Stimulated activated CD4-positive, alpha-beta T cell treated with anti-CD3 and anti-CD28 coated beads, Interleukin-1b, Interleukin-23, amount 100 ng/mL, for 1 hour (primary cell): ENCODE measurements around the gene KHSRP.

Source experiments
- DNase-seq, 2 donors: peaks; one replicate each; pipeline ENCODE4 v3.0.0-alpha.2; 2020; ENCODE audit warnings: low read depth in 2 of 2

The KHSRP gene

DNA sequence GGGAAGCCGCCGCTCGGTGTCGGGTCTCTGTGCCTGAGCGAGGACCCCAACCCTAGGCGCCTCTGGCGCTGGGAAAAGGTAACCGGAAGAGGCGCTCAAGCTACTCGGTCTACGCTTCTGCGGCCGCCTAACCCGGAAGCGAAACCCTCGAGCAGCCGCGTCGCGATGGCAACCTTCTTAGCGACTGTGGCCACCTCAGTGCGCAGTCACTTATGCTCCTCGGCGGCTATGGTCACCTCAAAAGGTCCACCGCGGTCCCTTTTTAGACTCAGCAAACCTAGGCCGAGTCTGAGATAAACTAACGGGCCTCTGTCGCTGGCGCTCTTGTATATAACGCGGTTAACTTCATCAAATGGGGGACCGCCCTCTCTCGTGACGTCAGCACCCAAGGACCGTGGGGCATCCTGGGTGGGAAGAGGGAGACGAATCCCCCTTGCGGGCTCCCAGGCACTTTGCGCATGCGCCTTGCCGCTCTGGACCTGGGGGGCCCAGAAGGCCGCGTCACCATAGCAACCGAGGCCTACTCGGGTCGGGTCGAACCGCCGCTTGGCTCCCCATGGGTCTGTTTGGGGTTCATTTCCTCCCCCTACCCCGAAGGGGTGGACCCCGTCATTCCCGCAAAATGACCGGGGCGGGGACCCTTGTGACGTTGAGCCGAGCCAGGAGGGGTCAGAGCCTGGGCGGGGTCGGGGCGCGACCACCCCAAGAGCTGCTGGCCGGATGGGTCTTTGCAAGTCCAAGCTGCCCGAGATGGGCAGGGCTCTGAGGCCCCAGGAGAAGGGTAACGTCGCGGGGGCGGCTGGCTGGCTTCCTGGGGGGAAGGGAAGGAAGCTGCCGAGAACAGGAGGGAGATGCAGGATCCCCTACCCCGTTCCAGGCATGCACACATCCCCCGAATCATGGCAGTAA is 31.3 kb downstream of the KHSRP start, which contains the start of gene GTF2F1:
TSS of gene GTF2F1 (minus strand) at position 91 of the 909 bp plus-strand sequence. CDS start 169 bp downstream, outside the sequence.
- DNase-seq: peak; percentile 73 to 88

DNA sequence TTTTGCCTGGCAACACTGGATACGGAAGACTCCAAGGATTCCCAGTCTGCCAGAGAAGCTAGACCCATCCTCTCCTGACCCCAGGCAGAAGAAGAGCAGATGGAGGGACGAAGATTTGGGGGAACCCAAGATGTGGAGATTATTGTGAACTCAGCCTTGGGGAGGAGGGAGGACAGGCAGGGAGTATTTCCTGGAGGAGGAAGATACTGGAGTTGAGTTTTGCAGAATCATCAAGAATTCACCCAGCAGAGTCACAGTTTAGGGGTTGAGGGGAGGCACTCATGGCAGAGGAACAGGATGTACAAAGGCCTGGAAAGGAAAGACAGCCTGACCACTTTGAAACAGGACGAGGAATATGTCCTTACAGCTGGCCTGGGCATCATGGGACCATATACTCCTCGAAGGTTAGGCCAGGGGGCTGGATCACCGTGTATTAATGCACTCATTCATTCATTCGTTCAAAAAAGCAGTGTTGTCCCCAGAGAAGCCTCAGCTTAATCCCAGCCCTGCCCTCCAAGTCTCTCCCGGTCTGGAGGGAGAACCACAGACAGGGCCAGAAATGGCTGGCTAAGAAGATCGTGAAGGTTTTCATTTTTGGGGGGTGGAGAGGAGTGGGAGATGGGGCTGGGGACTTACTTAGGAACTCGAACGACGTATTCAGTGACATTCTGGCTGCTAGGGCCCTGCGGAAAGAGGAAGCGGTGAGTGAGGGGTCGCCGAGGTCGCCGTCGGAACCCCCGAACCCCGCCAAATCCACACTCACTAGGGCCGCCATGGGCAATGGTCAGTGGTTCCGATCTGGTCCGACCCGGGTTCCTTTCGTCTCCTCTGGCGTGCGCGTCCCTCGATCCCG is 32.2 kb downstream of the KHSRP start:
- no peak for DNase-seq

DNA sequence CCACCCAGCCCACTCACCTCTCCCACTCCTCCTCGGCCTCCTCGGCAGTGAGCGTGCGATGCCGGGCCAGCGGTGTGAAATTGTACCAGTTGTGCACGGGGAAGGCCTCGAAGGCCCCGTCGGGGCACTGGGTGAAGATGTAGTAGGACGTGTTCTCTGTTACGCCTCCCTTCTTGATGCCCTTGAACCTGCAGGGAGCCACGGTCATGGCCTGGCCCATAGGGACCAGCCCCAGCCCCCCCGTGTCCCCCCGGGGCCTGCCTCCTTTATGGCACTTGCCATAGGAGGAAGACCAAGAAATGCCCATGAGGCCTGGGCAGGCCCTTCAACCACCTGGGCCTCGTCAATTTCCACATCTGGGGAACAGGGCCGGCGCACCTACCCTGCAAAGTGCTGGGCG is 37.2 kb downstream of the KHSRP start:
- no peak for DNase-seq

DNA sequence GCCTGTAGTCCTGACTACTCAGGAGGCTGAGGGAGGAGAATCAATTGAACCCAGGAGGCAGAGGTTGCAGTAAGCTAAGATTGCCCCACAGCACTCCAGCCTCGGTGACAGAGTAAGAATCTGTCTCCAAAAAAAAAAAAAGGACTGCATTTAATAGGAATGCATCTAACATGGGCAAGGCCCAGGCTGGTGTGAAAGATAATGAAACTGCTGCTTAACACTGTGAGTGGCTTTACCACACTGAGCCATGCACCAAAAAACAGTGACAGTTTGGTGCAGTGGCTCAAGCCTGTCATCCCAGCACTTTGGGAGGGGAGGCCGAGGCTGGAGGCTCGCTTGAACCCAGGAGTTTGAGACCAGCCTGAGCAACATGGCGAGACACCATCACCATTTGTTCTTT is 40.2 kb downstream of the KHSRP start:
- no peak for DNase-seq

DNA sequence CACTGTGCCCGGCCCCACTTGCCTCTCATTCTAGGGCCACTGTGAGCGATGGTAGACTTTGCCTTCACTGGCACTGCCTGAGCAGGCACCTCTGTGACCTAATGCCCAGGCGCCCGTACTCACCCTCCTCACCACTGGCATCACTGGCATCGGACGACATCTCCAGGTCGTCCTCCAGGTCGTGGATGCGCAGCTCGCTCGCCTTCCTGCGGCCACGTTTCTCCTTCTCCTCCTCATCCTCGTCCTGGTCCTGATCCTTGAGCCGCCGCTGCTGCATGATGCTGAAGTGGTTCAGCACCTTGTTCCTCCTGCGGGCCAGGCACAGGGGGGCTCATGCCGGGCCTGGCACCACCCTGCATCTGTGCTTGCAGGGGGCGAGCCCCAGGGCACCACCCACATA is 41.4 kb downstream of the KHSRP start:
- no peak for DNase-seq

DNA sequence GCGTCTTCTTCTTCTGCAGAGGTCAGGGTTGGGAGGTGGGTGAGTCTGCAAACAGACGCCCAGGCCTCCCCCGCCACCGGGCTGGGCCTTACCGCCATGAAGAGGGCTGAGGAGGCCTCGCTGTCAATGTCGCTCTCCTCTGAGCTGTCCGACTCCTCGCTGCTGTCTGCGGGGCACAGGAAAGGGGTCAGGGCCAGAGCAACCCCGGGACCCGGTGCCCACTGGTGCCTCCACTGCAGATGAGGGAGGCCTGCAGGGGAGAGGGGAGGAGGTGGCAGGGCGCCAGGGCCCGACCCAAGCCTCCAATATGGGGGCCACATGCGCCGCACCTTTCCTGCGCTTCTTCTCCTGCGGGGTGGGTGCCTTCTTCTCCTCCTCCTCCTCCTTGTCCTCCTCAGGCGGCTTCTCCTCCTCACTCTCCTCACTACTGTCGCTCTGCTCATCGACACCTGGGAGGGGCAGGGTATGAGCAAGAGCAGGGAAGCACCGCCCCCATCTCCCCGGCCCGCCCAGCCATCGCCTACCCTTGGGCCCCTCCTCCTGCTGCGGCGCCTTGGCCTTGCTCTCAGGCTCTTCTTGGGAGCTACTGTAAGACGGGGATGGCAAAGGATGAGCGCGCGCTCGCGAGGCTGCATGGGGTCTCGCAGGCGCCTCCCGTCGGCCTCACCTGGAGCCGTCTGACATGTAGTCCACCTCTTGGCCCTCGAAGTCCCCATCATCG is 43.4 kb downstream of the KHSRP start:
- DNase-seq: no peak

DNA sequence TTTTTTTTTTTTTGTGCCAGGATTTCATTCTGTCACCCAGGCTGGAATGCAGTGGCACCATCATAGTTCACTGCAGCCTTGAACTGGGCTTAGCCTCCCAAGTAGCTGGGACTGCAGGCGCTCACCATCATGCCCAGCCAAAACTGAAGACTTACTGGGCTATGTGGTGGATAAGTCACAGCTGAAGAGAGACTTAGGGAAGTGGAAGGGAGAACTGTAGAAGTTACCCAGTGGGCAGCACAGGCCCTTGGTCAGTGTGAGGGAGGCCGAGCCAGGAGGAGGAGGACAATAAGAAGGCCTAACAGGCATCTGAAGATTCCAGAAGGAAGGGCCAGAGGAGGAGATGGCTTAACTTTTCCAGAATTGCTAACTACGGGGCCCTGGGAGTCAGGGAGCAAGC is 44.9 kb downstream of the KHSRP start:
- no peak for DNase-seq

DNA sequence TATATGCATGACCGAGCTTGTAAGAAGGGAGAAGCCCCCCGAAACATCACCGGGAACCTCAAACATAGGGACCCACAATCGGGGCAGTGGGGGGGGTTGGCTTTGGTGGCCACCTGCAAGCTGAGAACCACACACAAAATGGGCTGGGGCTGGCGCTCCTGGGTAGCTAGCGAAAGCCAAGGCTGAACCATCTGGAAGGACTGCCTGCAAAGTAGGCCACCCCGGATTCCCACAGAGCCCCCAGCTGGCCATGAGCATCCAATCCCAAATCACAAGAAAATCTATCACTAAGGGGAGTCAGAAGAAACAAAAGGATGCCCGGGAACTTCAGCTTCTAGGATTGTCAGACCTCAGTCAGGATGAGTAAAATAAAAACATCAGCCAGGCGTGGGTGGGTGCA is 46.1 kb downstream of the KHSRP start:
- no peak for DNase-seq

DNA sequence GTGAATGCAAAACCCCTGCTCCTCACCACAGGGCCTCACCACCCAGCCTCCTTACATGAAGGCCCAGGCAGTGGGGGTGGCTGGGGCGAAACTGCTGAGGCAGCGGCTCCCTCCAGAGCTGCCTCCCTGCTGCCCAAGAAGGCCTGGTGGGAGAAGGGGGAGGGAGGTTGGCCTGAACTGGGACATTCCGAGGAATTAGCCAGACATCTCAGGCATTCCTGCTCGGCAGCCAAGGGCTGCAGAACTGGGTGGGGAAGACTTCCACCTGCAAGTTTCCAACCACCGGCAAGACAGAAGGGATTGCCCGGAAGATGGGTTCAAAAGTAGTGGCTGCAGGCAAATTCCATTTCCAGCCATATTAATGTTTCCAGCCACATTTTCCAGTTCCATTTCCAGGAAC is 46.6 kb downstream of the KHSRP start:
- no peak for DNase-seq

DNA sequence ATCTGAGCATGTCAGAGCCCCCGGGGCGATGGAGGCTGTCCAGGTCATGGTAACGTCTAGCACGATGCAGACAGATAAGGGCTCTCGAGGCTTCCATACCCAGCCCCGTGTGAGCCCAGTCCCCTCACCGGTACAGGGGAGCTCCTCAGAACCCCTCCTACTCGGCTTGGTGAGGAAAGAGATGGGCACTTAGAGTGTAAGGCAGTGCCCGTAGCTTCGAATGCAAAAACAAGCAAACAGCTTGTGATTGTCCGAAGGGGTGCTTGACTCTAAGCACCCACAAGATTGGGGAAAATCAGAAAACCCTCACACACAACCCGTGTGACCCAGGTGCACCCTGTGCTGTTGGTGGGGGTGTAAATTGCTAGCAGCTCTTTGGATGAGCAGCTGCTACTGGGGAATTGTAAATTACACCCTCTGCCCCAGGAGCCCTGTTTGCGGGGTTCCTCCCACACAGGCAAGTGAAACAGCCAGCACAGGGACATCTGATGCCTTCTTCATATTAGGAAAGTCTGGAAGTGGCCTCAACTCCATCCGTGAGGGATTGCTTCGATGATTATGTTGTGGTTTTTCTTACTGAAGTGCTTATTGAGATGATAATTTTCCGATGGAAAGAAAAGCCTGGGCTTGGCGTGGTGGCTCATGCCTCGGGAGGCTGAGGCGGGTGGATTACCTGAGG is 48.0 kb downstream of the KHSRP start:
- DNase-seq: no peak

DNA sequence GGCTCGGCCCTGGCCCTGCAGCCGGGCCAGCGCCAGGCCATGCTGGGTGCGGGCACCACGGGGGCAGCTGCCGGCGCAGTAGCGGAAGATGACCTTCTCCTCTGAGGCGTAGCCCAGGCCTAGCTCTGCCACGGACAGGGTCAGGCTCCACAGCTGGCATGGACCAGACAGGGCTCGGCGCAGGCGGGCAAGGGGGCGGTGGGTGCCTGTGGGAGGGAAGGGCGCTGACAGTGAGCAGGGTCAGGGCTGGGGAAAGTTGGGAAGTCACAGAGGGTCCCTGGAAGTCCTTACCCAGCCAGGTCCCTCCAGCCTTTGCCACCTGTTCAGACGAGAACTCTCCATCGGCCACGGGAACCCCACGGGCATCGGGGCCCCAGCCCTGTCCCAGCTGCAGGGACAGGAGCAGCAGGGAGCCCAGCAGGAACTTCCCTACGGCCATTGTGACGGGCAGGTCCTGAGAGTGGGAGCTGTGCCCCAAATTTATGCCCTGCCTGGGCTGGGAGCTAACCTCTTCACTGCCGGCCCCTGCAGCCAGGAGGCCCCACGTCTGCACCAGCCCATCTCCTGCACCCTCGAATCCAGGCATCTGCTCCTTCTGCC is 49.1 kb downstream of the KHSRP start, which contains the start of gene PSPN:
TSS of gene PSPN (minus strand) at position 523 of the 600 bp plus-strand sequence. CDS start at position 439, 84 bp downstream.
- DNase-seq: no peak

DNA sequence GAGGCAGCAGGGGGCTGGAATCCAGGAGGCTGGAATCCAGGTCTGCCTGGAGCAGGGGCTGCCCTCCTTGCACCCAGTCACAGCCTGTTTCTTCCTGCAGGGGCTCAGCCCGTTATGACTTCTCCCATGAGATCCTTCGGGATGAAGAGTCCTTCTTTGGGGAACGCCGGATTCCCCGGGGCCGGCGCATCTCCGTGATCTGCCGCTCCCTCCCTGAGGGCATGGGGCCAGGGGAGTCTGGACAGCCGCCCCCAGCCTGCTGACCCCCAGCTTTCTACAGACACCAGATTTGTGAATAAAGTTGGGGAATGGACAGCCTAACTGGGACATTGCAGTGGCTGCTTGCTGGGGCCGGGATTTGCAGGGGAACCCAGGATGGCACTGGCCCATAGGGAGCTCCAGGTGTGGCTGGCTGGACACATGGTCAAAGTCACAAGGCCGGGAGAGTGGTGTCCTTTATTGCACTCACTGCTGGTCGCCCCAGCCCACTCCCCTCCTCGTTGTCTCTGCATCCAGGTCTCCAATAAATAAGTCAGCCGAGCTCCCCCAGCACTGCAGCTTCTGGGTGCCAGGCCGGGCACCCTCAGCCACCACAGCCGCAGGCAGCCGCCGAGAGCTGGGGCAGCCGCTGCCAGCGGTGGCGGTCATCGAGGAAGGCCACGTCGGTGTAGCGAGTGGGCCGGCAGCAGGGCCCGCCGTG is 49.8 kb downstream of the KHSRP start:
- no peak for DNase-seq

DNA sequence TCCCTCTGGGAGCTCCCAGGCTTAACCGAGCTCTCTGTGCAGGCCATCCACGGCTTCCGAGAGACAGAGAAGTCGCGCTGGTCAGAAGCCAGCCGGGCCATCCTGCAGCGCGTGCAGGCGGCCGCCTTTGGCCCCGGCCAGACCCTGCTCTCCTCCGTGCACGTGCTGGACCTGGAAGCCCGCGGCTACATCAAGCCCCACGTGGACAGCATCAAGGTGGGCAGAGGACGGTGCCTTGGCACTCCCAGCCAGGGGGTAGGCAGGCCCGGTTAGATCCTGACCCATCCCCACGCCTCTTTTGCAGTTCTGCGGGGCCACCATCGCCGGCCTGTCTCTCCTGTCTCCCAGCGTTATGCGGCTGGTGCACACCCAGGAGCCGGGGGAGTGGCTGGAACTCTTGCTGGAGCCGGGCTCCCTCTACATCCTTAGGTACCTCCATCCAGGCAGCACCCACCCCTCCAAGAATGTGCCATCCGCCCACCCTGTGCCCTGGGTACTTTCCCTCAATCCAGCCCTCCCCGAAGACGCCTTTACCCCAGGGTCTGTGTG is 50.4 kb downstream of the KHSRP start:
- DNase-seq: no peak

DNA sequence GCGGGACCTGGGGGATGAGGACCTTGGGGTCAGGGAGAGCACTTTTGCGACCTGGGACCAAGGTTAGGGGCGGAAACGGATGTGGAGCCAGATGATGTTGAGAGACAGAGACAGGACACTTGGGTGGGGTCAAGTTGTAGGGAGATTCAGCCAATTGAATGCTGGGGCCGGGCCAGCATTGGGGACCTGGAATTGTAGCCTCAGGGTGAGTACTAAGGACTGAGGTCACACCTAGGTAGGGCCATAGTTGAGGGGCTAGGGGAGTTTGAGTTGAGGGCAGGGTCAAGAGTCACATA is 50.9 kb downstream of the KHSRP start:
- no peak for DNase-seq

DNA sequence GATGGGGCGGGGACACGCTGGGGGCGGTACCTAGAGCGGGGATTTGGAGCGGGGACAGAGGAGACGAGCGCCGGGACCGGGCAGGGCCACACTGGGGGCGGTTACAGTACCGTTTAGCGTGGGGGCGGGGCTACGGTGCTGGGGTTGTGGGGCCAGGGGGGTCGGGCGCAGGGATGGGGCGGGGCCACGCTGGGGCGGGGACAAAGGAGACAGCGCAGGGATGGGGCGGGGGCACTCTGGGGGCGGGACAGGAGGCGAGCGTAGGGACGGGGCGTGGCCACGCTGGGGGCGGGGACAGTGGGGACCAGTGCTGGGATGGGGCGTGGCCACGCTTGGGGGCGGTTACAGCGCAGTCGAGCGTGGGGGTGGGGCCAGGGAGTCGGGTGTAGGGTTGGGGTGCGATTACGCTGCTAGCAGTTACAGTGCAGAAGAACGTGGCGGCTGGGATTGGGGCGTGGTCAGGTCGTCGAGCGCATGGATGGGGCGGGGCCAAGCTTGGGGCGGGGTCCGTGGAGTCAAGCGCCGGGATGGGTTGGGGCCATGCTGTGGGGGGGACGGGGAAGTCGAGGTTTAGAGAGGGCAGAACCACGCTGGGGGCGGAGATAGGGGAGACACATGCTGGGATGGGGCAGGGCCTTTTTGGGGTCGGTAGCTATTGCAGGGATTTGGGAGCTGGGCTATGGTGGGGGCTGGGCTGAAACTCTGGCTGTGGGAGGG is 51.4 kb downstream of the KHSRP start:
- DNase-seq: peak; percentile 98 to 99

DNA sequence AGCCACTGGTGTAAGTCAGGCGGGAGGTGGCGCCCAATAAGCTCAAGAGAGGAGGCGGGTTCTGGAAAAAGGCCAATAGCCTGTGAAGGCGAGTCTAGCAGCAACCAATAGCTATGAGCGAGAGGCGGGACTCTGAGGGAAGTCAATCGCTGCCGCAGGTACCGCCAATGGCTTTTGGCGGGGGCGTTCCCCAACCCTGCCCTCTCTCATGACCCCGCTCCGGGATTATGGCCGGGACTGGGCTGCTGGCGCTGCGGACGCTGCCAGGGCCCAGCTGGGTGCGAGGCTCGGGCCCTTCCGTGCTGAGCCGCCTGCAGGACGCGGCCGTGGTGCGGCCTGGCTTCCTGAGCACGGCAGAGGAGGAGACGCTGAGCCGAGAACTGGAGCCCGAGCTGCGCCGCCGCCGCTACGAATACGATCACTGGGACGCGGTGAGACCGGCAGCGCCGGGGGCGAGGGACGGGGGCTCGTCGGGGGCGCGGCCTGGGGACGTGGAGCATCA is 52.0 kb downstream of the KHSRP start, which contains the start of gene ALKBH7:
TSS of gene ALKBH7 (plus strand) at position 201 of the 502 bp plus-strand sequence. CDS start at position 228, 27 bp downstream.
- peak; percentile 82 to 95 for DNase-seq

DNA sequence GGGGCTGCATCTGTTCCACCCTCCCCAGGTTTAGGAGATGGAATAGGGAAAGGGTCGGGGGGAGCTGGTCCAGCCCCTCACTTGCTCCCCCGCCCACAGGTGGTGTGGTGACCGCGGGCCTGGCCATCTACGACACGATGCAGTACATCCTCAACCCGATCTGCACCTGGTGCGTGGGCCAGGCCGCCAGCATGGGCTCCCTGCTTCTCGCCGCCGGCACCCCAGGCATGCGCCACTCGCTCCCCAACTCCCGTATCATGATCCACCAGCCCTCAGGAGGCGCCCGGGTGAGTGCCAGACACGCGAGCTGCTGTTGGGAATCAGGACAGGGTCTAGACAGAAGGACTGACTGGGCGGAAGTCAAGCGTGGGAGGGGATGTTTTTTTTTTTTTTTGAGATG is 60.3 kb downstream of the KHSRP start:
- DNase-seq: no peak
